Measurements from ENCODE around the gene LAMTOR1. TPM values are rescaled to one million over a fixed set of nuclear protein-coding genes. Genes with fewer than 3 reads are reported as not detected.

LAMTOR1 gene
- total and polyA plus RNA-seq, 2 donors (not counting 1 experiment from before 2014, with no cell fraction given) = 71.0 to 104 TPM

GRCh38 chr11:72138821-72139390, 35.8 kb upstream of the LAMTOR1 start:
- Mint-ChIP-seq H3K27me3 (peaks cover 22% of the 10 kb centered on the region), H3K27ac (no peak overlapping the region), H3K4me3 (no peak overlapping the region), H3K9me3 (ENCODE audit: insufficient read depth) (no peaks in the 10 kb centered on the region), H3K4me1 (no peaks in the 10 kb centered on the region)
- no peak overlapping the region for H3K27ac ChIP-seq (ENCODE audit: low read length in 2 of 2)
- 88% methylated on average over 8 of the region's 12 CpGs for WGBS (ENCODE audit: insufficient coverage)
- ChIA-PET POLR2A (no interaction called here), CTCF (interaction anchor here (1.2 to 4.1 kb wide), 2 partner anchors 42 to 114 kb away, joined by 4 to 28 read pairs; no protein-coding TSS in a partner anchor)
- H3K4me3 ChIP-seq (ENCODE audit: control extremely low read depth in 1 of 5, extremely low read depth in 1 of 5, insufficient read depth in 1 of 5, low read depth in 2 of 5, low read length in 4 of 5) = no peak overlapping the region
- no peaks in the 10 kb centered on the region for H4K20me1 ChIP-seq (ENCODE audit: control insufficient read depth, insufficient read depth, low read length, poor library complexity, severe bottlenecking)
- no peaks in the 10 kb centered on the region for H3K4me1 ChIP-seq (ENCODE audit: control insufficient read depth in 2 of 2, insufficient read depth in 2 of 2, low read length in 2 of 2)
- H3K4me2 ChIP-seq (replicated peaks; ENCODE audit: low read depth, low read length, poor library complexity, severe bottlenecking) = no peak overlapping the region
- H3K9me3 ChIP-seq (ENCODE audit: control extremely low read depth in 1 of 3, control insufficient read depth in 2 of 3, insufficient read depth in 1 of 3, low read length in 2 of 3) = no peaks in the 10 kb centered on the region
- H3K36me3 ChIP-seq (replicated peaks in 1 of 2; ENCODE audit: control extremely low read depth in 1 of 2, control insufficient read depth in 1 of 2, extremely low read depth in 1 of 2, insufficient read depth in 2 of 2, low read length in 1 of 2) = no peaks in the 10 kb centered on the region
- H3K27me3 ChIP-seq (replicated peaks in 1 of 4; ENCODE audit: control extremely low read depth in 1 of 4, control insufficient read depth in 3 of 4, insufficient read depth in 4 of 4, low read length in 3 of 4) = peaks cover 0 to 3% (median 0%) of the 10 kb centered on the region in 4 experiments
- DNase-seq (no peak), ATAC-seq (ENCODE audit: low read depth) (no peak)
- TF ChIP-seq, protein P1, sequence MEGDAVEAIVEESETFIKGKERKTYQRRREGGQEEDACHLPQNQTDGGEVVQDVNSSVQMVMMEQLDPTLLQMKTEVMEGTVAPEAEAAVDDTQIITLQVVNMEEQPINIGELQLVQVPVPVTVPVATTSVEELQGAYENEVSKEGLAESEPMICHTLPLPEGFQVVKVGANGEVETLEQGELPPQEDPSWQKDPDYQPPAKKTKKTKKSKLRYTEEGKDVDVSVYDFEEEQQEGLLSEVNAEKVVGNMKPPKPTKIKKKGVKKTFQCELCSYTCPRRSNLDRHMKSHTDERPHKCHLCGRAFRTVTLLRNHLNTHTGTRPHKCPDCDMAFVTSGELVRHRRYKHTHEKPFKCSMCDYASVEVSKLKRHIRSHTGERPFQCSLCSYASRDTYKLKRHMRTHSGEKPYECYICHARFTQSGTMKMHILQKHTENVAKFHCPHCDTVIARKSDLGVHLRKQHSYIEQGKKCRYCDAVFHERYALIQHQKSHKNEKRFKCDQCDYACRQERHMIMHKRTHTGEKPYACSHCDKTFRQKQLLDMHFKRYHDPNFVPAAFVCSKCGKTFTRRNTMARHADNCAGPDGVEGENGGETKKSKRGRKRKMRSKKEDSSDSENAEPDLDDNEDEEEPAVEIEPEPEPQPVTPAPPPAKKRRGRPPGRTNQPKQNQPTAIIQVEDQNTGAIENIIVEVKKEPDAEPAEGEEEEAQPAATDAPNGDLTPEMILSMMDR (IDR thresholded peaks at IDR 0.05) = no peak
- TF ChIP-seq EZH2 (IDR thresholded peaks at IDR 0.05; ENCODE audit: borderline replicate concordance, insufficient read depth, low read depth, low read length, poor library complexity, severe bottlenecking) = no peak
- H3K79me2 ChIP-seq (ENCODE audit: control insufficient read depth, insufficient read depth, low read length) = no peaks in the 10 kb centered on the region
- intact Hi-C loops (cut with micrococcal nuclease) = no loop called here
- no peak overlapping the region for H2AFZ ChIP-seq (ENCODE audit: insufficient read depth, low read depth, low read length, poor library complexity, severe bottlenecking)
- H3K9ac ChIP-seq (ENCODE audit: low read length) = no peak overlapping the region

GRCh38 chr11:72136684-72137262, 33.7 kb upstream of the LAMTOR1 start:
- TF ChIP-seq, protein P1 (IDR thresholded peaks at IDR 0.05) = no peak
- TF ChIP-seq EZH2 (IDR thresholded peaks at IDR 0.05; ENCODE audit: borderline replicate concordance, insufficient read depth, low read depth, low read length, poor library complexity, severe bottlenecking) = no peak
- Histone ChIP-seq H3K9me3 (ENCODE audit: control extremely low read depth in 1 of 3, control insufficient read depth in 2 of 3, insufficient read depth in 1 of 3, low read length in 2 of 3) (no peaks in the 10 kb centered on the region), H3K27ac (ENCODE audit: low read length in 2 of 2) (no peak overlapping the region), H3K36me3 (replicated peaks in 1 of 2; ENCODE audit: control extremely low read depth in 1 of 2, control insufficient read depth in 1 of 2, extremely low read depth in 1 of 2, insufficient read depth in 2 of 2, low read length in 1 of 2) (no peaks in the 10 kb centered on the region), H3K79me2 (ENCODE audit: control insufficient read depth, insufficient read depth, low read length) (no peaks in the 10 kb centered on the region), H3K4me3 (ENCODE audit: control extremely low read depth in 1 of 5, extremely low read depth in 1 of 5, insufficient read depth in 1 of 5, low read depth in 2 of 5, low read length in 4 of 5) (no peak overlapping the region), H3K4me1 (ENCODE audit: control insufficient read depth in 2 of 2, insufficient read depth in 2 of 2, low read length in 2 of 2) (no peaks in the 10 kb centered on the region), H4K20me1 (ENCODE audit: control insufficient read depth, insufficient read depth, low read length, poor library complexity, severe bottlenecking) (no peaks in the 10 kb centered on the region), H3K4me2 (replicated peaks; ENCODE audit: low read depth, low read length, poor library complexity, severe bottlenecking) (no peak overlapping the region), H3K9ac (ENCODE audit: low read length) (no peak overlapping the region), H2AFZ (ENCODE audit: insufficient read depth, low read depth, low read length, poor library complexity, severe bottlenecking) (no peak overlapping the region), H3K27me3 (replicated peaks in 1 of 4; ENCODE audit: control extremely low read depth in 1 of 4, control insufficient read depth in 3 of 4, insufficient read depth in 4 of 4, low read length in 3 of 4) (peaks cover 0 to 5% (median 4%) of the 10 kb centered on the region in 4 experiments)
- CTCF ChIA-PET = interaction anchor here (1.1 kb wide), 1 partner anchor 112 kb away, joined by 3 read pairs; no protein-coding TSS in a partner anchor
- POLR2A ChIA-PET = no interaction called here
- H3K9me3 Mint-ChIP-seq (ENCODE audit: insufficient read depth) = no peaks in the 10 kb centered on the region
- no peaks in the 10 kb centered on the region for H3K4me1 Mint-ChIP-seq
- no peak for DNase-seq
- ATAC-seq (ENCODE audit: low read depth) = no peak
- intact Hi-C loops (cut with micrococcal nuclease) = no loop called here
- no peak overlapping the region for H3K4me3 Mint-ChIP-seq
- 93% methylated on average over 4 of the region's 4 CpGs for WGBS (ENCODE audit: insufficient coverage)
- H3K27ac Mint-ChIP-seq = no peak overlapping the region
- peaks cover 22% of the 10 kb centered on the region for H3K27me3 Mint-ChIP-seq

All from B cell (primary cell).